RWPE1 (cell line): ENCODE results near the gene CNTN4.

Experiments used
- CTCF ChIA-PET: fragments of 350-600 bp; sonication (Branson Sonifier 250); formaldehyde crosslinking; extraction: SDS; loops from one replicate; lab custom pipeline; 2021; lab: Yijun Ruan, JAX
- POLR2A ChIA-PET: fragments of 400-600 bp; formaldehyde crosslinking; extraction: SDS; loops from one replicate; lab custom pipeline; 2020; ENCODE audit warnings: antibody characterized with exemption; ENCODE audit not compliant: low non-redundant PET; lab: Yijun Ruan, JAX
- DNase-seq: peaks from one replicate; pipeline ENCODE4 v3.0.0; 2012; ENCODE audit warnings: low spot score
- H3K27ac ChIP-seq: fragments of 450-650 bp; 2 replicates; pipeline ENCODE4 v1.5.1; 2017
- TF ChIP-seq, protein P1 (sequence below): fragments of 450-650 bp; conservative IDR thresholded peaks from 2 replicates; pipeline ENCODE4 v1.5.1; 2017; ENCODE audit warnings: low read depth, mild to moderate bottlenecking

The CNTN4 gene

DNA sequence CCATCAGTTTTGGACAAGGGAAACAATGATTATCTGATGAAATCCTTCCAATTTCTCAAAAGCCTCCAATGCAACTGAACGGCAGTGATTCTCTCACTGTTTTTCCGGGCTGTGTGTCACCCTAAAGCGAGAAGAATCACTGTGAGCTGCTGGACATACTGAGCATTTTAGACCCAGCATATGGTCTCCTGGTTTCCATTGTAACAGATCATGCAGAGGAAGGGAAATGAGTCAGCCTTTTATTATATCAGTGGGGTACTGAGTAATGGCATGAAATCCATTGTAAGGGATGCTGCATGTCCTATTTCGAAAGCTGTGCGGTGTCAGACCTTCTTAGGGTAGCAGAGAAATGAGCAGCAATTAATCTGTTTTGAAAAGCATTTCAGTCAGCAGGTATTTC, 724.4 kb downstream of the CNTN4 start:
- CTCF ChIA-PET = no interaction called here
- TF ChIP-seq, protein P1, sequence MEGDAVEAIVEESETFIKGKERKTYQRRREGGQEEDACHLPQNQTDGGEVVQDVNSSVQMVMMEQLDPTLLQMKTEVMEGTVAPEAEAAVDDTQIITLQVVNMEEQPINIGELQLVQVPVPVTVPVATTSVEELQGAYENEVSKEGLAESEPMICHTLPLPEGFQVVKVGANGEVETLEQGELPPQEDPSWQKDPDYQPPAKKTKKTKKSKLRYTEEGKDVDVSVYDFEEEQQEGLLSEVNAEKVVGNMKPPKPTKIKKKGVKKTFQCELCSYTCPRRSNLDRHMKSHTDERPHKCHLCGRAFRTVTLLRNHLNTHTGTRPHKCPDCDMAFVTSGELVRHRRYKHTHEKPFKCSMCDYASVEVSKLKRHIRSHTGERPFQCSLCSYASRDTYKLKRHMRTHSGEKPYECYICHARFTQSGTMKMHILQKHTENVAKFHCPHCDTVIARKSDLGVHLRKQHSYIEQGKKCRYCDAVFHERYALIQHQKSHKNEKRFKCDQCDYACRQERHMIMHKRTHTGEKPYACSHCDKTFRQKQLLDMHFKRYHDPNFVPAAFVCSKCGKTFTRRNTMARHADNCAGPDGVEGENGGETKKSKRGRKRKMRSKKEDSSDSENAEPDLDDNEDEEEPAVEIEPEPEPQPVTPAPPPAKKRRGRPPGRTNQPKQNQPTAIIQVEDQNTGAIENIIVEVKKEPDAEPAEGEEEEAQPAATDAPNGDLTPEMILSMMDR = no peak
- no peak for DNase-seq
- H3K27ac ChIP-seq = no peak overlapping the region
- POLR2A ChIA-PET = no interaction called here

DNA sequence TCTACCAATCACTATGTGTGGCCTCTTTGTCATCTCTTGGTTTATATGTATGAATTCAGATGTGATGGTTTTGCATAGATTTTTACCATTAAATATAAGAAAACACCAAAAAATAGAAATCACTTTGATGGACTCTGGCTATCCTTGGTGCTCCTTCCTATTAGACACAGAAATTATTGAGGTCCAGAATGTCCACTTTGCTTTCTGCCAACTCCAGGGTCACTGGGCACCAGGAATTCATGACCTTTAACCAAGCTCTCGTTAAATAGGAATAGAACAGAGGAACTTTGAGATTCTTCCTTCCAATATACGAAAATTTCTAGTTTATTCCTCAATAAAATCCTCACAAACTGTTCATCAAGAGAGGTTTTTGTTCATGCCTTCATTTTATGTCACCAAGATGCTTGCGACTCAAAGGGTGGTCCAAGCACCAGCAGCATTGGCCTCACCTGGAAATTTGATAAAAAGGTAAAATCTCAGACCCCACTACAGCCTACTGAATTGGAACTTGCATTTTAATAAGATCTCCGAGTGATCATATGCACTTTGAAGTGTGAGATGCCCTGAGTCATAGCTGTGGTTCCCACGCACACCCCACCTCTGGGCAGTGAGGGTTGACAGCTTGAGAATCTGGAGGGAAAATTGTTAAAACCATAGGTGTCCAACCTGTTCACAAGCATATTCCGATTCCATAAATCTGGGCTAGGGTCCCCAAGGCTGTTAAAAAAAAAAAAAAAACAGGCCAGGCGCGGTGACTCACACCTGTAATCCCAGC, 725.0 kb downstream of the CNTN4 start:
- POLR2A ChIA-PET = no interaction called here
- no peak for DNase-seq
- CTCF ChIA-PET = no interaction called here
- TF ChIP-seq, protein P1 = no peak
- H3K27ac ChIP-seq = no peak overlapping the region

DNA sequence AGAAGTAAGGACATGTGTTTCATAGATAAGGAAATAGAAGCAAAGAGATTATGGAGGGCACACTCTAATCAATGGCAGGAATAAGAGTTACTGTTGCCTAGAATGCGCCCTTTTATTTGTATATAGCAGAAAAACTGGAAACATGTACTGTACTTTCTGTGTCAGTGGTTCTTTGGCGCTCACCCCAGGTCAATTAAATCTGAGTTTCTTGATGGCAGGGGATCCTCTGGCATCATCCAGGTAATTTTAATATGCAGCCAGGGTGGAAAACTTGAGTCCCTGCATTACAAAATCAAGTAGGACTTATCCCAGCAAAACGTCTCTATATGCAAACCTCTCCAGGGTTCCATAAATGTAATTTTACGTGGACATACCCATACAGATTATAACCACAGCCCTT, 727.4 kb downstream of the CNTN4 start:
- no peak for DNase-seq
- TF ChIP-seq, protein P1 = no peak
- ChIA-PET CTCF (no interaction called here), POLR2A (no interaction called here)
- H3K27ac ChIP-seq = no peak overlapping the region

DNA sequence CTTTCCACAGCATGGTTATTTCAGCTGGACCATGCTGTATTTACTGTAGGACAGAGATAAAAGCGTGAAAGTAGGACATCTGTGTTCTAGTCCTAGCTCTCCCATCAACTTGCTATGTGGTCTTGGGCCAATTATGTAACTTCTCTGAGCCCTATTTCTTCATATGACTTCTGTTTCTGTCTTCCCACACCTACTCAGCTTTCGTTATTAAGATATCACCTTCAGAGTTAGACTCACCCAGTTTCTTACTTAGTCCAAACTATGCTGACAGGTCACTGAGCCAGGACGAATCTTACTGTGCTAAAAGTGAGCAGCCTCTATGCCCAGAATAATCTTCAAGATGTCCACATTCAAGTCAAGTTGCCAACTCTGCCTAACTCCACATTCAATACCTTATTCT, 727.8 kb downstream of the CNTN4 start:
- CTCF ChIA-PET = no interaction called here
- DNase-seq = no peak
- POLR2A ChIA-PET = no interaction called here
- TF ChIP-seq, protein P1 = no peak
- no peak overlapping the region for H3K27ac ChIP-seq

DNA sequence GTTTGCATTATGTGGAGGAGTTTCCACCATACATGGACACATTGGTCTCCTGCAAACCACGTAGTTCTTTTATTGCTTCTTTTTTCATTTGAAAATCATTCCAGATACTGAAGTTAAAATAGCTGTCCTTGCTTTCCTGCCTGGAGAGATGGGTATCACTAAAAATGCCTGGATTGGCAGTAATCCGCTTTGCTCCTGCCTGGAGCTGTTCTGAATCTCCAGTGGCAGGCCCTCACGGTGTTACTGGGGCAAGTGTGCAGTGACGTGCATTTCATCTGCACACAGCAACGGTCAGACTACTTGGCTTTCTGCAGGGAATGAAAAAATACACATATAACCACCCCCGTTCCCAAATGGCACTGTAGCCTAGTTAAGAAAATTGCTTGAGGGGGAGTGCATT, 738.6 kb downstream of the CNTN4 start:
- POLR2A ChIA-PET = no interaction called here
- DNase-seq = no peak
- CTCF ChIA-PET = no interaction called here
- H3K27ac ChIP-seq = no peak overlapping the region
- TF ChIP-seq, protein P1 = no peak

DNA sequence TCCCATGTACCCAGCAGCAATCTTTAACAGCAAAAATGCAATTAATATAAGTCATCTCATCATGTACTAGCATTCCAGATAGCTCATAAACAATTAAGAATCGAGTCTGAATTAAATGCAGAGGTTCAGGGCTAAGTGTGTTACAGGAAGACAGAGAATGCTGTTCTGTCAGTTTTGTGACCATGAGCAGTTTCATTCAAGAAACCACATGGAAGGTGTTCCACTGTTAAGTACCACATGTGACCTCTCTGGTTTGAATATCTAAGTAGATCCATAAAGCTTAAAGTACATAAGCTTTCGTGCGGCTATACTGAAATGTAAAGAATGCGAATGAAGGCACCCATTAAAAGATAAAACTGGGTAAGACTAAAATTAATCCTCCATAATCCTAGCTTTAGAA, 739.2 kb downstream of the CNTN4 start:
- POLR2A ChIA-PET = no interaction called here
- CTCF ChIA-PET = no interaction called here
- no peak overlapping the region for H3K27ac ChIP-seq
- DNase-seq = no peak
- TF ChIP-seq, protein P1 = no peak
